GM21367 (cell line): ENCODE data around the gene RNF19B.

Source experiments
- ATAC-seq: cut with Tn5 transposase; IDR thresholded peaks from one replicate; pipeline ENCODE4 v1.9.1; 2021; ENCODE audit not compliant: unreplicated experiment

Gene RNF19B

GRCh38 chr1:32971156-32971555 lies 6.5 kb upstream of the RNF19B start:
- no peak for ATAC-seq

GRCh38 chr1:32969566-32969965 lies 5.0 kb upstream of the RNF19B start:
- ATAC-seq = no peak

- ATAC-seq = no peak
These were observed 3.4 kb upstream of the RNF19B start for GRCh38 chr1:32967888-32968568.

GRCh38 chr1:32966900-32967299 lies 2.3 kb upstream of the RNF19B start:
- no peak for ATAC-seq

GRCh38 chr1:32965251-32965747 lies 690 bp upstream of the RNF19B start:
- ATAC-seq = no peak

GRCh38 chr1:32963746-32964460 lies 706 bp downstream of the RNF19B start:
- no peak for ATAC-seq

- peak; percentile 25 for ATAC-seq
These were observed 2.2 kb downstream of the RNF19B start for GRCh38 chr1:32962248-32962896.

- ATAC-seq = no peak
These were observed 3.7 kb downstream of the RNF19B start for GRCh38 chr1:32960819-32961355.

- ATAC-seq = no peak
These were observed 4.3 kb downstream of the RNF19B start for GRCh38 chr1:32960342-32960741.

GRCh38 chr1:32958827-32959226 lies 5.8 kb downstream of the RNF19B start:
- no peak for ATAC-seq

GRCh38 chr1:32957017-32957416 lies 7.6 kb downstream of the RNF19B start:
- ATAC-seq = no peak

GRCh38 chr1:32954168-32954567 lies 10.4 kb downstream of the RNF19B start:
- ATAC-seq = no peak

- no peak for ATAC-seq
These were observed 11.1 kb downstream of the RNF19B start for GRCh38 chr1:32953495-32953894.

GRCh38 chr1:32949519-32949918 lies 15.1 kb downstream of the RNF19B start:
- no peak for ATAC-seq

GRCh38 chr1:32948905-32949304 lies 15.7 kb downstream of the RNF19B start:
- ATAC-seq = no peak

GRCh38 chr1:32948390-32948722 lies 16.3 kb downstream of the RNF19B start:
- no peak for ATAC-seq

GRCh38 chr1:32947669-32948389 lies 16.8 kb downstream of the RNF19B start:
- ATAC-seq = no peak

- ATAC-seq = no peak
These were observed 18.2 kb downstream of the RNF19B start for GRCh38 chr1:32946413-32946812.

GRCh38 chr1:32944180-32944579 lies 20.4 kb downstream of the RNF19B start:
- ATAC-seq = no peak

- ATAC-seq = no peak
These were observed 24.8 kb downstream of the RNF19B start for GRCh38 chr1:32939655-32940371.

GRCh38 chr1:32937061-32937460 lies 27.5 kb downstream of the RNF19B start:
- ATAC-seq = no peak
